Measurements from ENCODE around the gene SYCE1.

SYCE1 gene

GRCh38 chr10:133537546-133538545 lies 27.5 kb downstream of the SYCE1 start:
- H3K36me3 ChIP-seq (ENCODE audit: low read length), result no peaks in the 10 kb centered on the region
- H3K27ac ChIP-seq (ENCODE audit: low read depth, low read length), result no peak overlapping the region
- no peak overlapping the region for H3K9ac ChIP-seq (ENCODE audit: low read length)
- H2AFZ ChIP-seq (ENCODE audit: low read depth, low read length, severe bottlenecking), result no peak overlapping the region
- H3K27me3 ChIP-seq (ENCODE audit: low read length), result no peaks in the 10 kb centered on the region
- H3K9me2 ChIP-seq (replicated peaks; ENCODE audit: insufficient read depth, low read length), result no peaks in the 10 kb centered on the region
- no peaks in the 10 kb centered on the region for H4K20me1 ChIP-seq (ENCODE audit: low read depth, low read length)
- H3K4me2 ChIP-seq (ENCODE audit: low read depth, low read length, poor library complexity, severe bottlenecking), result no peak overlapping the region
- TF ChIP-seq EZH2phosphoT487 (conservative IDR thresholded peaks at IDR 0.05; ENCODE audit: low read length), result no peak
- TF ChIP-seq, protein P1, sequence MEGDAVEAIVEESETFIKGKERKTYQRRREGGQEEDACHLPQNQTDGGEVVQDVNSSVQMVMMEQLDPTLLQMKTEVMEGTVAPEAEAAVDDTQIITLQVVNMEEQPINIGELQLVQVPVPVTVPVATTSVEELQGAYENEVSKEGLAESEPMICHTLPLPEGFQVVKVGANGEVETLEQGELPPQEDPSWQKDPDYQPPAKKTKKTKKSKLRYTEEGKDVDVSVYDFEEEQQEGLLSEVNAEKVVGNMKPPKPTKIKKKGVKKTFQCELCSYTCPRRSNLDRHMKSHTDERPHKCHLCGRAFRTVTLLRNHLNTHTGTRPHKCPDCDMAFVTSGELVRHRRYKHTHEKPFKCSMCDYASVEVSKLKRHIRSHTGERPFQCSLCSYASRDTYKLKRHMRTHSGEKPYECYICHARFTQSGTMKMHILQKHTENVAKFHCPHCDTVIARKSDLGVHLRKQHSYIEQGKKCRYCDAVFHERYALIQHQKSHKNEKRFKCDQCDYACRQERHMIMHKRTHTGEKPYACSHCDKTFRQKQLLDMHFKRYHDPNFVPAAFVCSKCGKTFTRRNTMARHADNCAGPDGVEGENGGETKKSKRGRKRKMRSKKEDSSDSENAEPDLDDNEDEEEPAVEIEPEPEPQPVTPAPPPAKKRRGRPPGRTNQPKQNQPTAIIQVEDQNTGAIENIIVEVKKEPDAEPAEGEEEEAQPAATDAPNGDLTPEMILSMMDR (IDR thresholded peaks at IDR 0.05; ENCODE audit: insufficient read depth, low read length, poor library complexity, severe bottlenecking), result no peak
- no peak overlapping the region for H3K4me3 ChIP-seq (ENCODE audit: insufficient read depth, low read length, poor library complexity, severe bottlenecking)
- no peaks in the 10 kb centered on the region for H3K79me2 ChIP-seq (ENCODE audit: insufficient read depth, low read length)
- no peaks in the 10 kb centered on the region for H3F3A ChIP-seq (ENCODE audit: insufficient read depth)
- H3K9me3 ChIP-seq (ENCODE audit: insufficient read depth, low read length), result no peaks in the 10 kb centered on the region

GRCh38 chr10:133536198-133536597 lies 29.2 kb downstream of the SYCE1 start:
- no peaks in the 10 kb centered on the region for H3K79me2 ChIP-seq (ENCODE audit: insufficient read depth, low read length)
- no peaks in the 10 kb centered on the region for H3K27me3 ChIP-seq (ENCODE audit: low read length)
- H3K9ac ChIP-seq (ENCODE audit: low read length), result no peak overlapping the region
- no peak overlapping the region for H3K27ac ChIP-seq (ENCODE audit: low read depth, low read length)
- H3K9me2 ChIP-seq (replicated peaks; ENCODE audit: insufficient read depth, low read length), result no peaks in the 10 kb centered on the region
- H3K4me2 ChIP-seq (ENCODE audit: low read depth, low read length, poor library complexity, severe bottlenecking), result no peak overlapping the region
- TF ChIP-seq EZH2phosphoT487 (conservative IDR thresholded peaks at IDR 0.05; ENCODE audit: low read length), result no peak
- TF ChIP-seq, protein P1 (IDR thresholded peaks at IDR 0.05; ENCODE audit: insufficient read depth, low read length, poor library complexity, severe bottlenecking), result no peak
- no peaks in the 10 kb centered on the region for H4K20me1 ChIP-seq (ENCODE audit: low read depth, low read length)
- no peaks in the 10 kb centered on the region for H3F3A ChIP-seq (ENCODE audit: insufficient read depth)
- H3K36me3 ChIP-seq (ENCODE audit: low read length), result no peaks in the 10 kb centered on the region
- no peak overlapping the region for H3K4me3 ChIP-seq (ENCODE audit: insufficient read depth, low read length, poor library complexity, severe bottlenecking)
- H2AFZ ChIP-seq (ENCODE audit: low read depth, low read length, severe bottlenecking), result no peak overlapping the region
- no peaks in the 10 kb centered on the region for H3K9me3 ChIP-seq (ENCODE audit: insufficient read depth, low read length)

DNA sequence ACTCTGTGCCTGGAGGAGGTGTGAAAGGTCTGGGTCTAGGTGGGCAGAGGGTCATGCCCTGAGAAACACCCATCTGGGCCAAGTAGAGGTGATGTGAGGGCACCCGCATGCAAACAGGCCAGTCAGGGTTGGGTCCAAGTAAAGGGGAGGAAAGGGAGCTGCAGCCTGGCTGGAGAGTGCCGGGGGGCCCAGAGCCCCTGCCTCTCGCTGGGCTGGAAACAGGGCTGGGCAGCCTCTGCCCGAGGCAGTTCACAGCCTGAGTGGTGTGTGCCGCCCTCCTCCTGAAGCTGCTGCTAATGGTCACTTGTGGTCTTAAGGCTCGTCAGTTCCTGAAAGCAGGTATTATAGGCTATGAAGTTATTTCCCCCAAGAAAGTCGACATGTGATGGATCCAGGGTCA lies 31.0 kb downstream of the SYCE1 start:
- Histone ChIP-seq H3K79me2 (ENCODE audit: insufficient read depth, low read length) (no peaks in the 10 kb centered on the region), H3K4me2 (ENCODE audit: low read depth, low read length, poor library complexity, severe bottlenecking) (no peak overlapping the region), H3K27me3 (ENCODE audit: low read length) (no peaks in the 10 kb centered on the region), H2AFZ (ENCODE audit: low read depth, low read length, severe bottlenecking) (no peak overlapping the region), H3K36me3 (ENCODE audit: low read length) (no peaks in the 10 kb centered on the region), H3K9me3 (ENCODE audit: insufficient read depth, low read length) (no peaks in the 10 kb centered on the region), H3K9ac (ENCODE audit: low read length) (no peak overlapping the region), H3K9me2 (replicated peaks; ENCODE audit: insufficient read depth, low read length) (no peaks in the 10 kb centered on the region), H3K27ac (ENCODE audit: low read depth, low read length) (no peak overlapping the region), H3K4me3 (ENCODE audit: insufficient read depth, low read length, poor library complexity, severe bottlenecking) (no peak overlapping the region), H4K20me1 (ENCODE audit: low read depth, low read length) (no peaks in the 10 kb centered on the region), H3F3A (ENCODE audit: insufficient read depth) (no peaks in the 10 kb centered on the region)
- TF ChIP-seq EZH2phosphoT487 (conservative IDR thresholded peaks at IDR 0.05; ENCODE audit: low read length), result no peak
- TF ChIP-seq, protein P1 (IDR thresholded peaks at IDR 0.05; ENCODE audit: insufficient read depth, low read length, poor library complexity, severe bottlenecking), result no peak

Data from SU-DHL-6 (cell line).